ENCODE data around the gene RNF220.
A peak's percentile ranks its signal among the peaks of the same experiment; 100 is the strongest.

RNF220 gene

GRCh38 chr1:44411861-44412260, 6.8 kb downstream of the RNF220 start:
- no peak overlapping the region for H3K4me3 Mint-ChIP-seq
- peaks cover 9% of the 10 kb centered on the region for H3K36me3 Mint-ChIP-seq (ENCODE audit: insufficient read depth)
- peaks cover 5% of the 10 kb centered on the region for H3K27me3 Mint-ChIP-seq
- H3K27ac Mint-ChIP-seq (ENCODE audit: low read depth) = no peak overlapping the region
- peaks cover 5% of the 10 kb centered on the region for H3K4me1 Mint-ChIP-seq
- no peaks in the 10 kb centered on the region for H3K9me3 Mint-ChIP-seq
- ATAC-seq (replicated peaks; ENCODE audit: extremely low read depth, poor library complexity, severe bottlenecking) = no peak
- no peak for DNase-seq (ENCODE audit: low spot score in 2 of 2)

DNA sequence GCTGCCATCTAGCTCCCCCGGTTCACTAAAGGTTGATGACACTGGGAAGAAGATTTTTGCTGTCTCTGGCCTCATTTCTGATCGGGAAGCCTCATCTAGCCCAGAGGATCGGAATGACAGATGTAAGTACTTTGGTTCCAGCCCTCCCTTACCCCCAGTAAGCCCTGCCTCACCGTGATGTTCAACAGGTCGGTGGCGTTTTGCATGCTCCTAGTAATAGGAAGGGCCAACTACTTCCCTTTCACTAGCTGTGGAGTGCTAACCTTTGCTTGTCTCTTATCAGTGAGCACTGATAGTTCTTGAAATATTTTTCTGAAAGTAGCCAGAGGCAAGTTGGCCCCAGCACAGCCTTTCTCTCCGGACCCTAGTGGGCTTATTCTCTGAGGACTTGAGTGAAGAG, 7.5 kb downstream of the RNF220 start:
- DNase-seq (ENCODE audit: low spot score in 2 of 2) (no peak), ATAC-seq (replicated peaks; ENCODE audit: extremely low read depth, poor library complexity, severe bottlenecking) (no peak)
- no peak overlapping the region for H3K27ac Mint-ChIP-seq (ENCODE audit: low read depth)
- peaks cover 5% of the 10 kb centered on the region for H3K4me1 Mint-ChIP-seq
- no peak overlapping the region for H3K4me3 Mint-ChIP-seq
- peaks cover 10% of the 10 kb centered on the region for H3K36me3 Mint-ChIP-seq (ENCODE audit: insufficient read depth)
- H3K9me3 Mint-ChIP-seq = no peaks in the 10 kb centered on the region
- H3K27me3 Mint-ChIP-seq = no peaks in the 10 kb centered on the region

DNA sequence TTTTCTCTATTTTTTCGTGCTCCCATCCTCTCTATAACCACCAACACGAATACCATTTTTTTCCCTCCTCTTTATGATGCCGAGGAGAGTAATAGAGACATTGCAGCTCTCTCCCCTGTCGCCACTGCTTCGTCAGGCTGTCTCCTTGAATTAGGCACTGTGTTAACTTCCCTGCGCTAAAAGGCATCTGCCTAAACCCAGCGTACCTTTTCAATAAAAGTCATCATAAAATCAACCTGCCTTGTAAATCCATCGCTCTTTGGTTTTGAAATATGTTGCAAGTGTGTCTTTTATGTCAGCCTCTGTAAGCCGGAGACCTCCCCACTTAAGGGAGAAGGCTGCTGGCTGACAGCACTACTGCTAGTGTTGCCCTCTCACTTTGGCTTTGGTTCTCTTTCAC, 8.7 kb downstream of the RNF220 start:
- Mint-ChIP-seq H3K9me3 (no peaks in the 10 kb centered on the region), H3K36me3 (ENCODE audit: insufficient read depth) (peaks cover 6% of the 10 kb centered on the region), H3K4me3 (no peak overlapping the region), H3K4me1 (no peaks in the 10 kb centered on the region), H3K27ac (ENCODE audit: low read depth) (no peak overlapping the region), H3K27me3 (no peaks in the 10 kb centered on the region)
- ATAC-seq (replicated peaks; ENCODE audit: extremely low read depth, poor library complexity, severe bottlenecking) = no peak
- DNase-seq (ENCODE audit: low spot score in 2 of 2) = no peak

GRCh38 chr1:44415013-44415412, 10.0 kb downstream of the RNF220 start:
- H3K27me3 Mint-ChIP-seq = peaks cover 10% of the 10 kb centered on the region
- H3K4me1 Mint-ChIP-seq = no peaks in the 10 kb centered on the region
- H3K27ac Mint-ChIP-seq (ENCODE audit: low read depth) = no peak overlapping the region
- H3K4me3 Mint-ChIP-seq = no peak overlapping the region
- H3K36me3 Mint-ChIP-seq (ENCODE audit: insufficient read depth) = peaks cover 1% of the 10 kb centered on the region
- H3K9me3 Mint-ChIP-seq = no peaks in the 10 kb centered on the region
- DNase-seq (ENCODE audit: low spot score in 2 of 2) = no peak
- no peak for ATAC-seq (replicated peaks; ENCODE audit: extremely low read depth, poor library complexity, severe bottlenecking)

DNA sequence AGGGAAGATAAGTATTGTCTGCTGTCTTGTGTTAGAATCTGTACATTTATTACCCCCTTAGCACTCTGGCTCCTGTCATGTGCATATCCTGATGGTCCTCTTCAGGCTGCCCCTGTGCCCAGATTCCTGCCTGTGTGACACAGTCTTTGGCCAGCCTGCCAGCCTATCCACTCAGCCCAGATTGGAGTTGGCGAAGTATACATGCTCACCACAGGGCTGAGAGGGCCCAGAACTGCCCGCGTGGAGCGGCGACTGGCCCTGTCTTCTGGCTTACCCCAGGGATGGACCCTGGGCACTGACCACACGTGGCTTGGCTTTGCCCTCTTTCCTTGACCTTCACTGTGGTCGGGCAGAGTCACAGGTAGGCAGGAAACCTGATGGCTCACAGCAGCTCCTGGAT, 11.4 kb downstream of the RNF220 start:
- H3K27me3 Mint-ChIP-seq = peaks cover 24% of the 10 kb centered on the region
- ATAC-seq (replicated peaks; ENCODE audit: extremely low read depth, poor library complexity, severe bottlenecking) (no peak), DNase-seq (ENCODE audit: low spot score in 2 of 2) (no peak)
- no peak overlapping the region for H3K27ac Mint-ChIP-seq (ENCODE audit: low read depth)
- no peak overlapping the region for H3K4me3 Mint-ChIP-seq
- H3K9me3 Mint-ChIP-seq = no peaks in the 10 kb centered on the region
- H3K36me3 Mint-ChIP-seq (ENCODE audit: insufficient read depth) = peaks cover 1% of the 10 kb centered on the region
- no peaks in the 10 kb centered on the region for H3K4me1 Mint-ChIP-seq

DNA sequence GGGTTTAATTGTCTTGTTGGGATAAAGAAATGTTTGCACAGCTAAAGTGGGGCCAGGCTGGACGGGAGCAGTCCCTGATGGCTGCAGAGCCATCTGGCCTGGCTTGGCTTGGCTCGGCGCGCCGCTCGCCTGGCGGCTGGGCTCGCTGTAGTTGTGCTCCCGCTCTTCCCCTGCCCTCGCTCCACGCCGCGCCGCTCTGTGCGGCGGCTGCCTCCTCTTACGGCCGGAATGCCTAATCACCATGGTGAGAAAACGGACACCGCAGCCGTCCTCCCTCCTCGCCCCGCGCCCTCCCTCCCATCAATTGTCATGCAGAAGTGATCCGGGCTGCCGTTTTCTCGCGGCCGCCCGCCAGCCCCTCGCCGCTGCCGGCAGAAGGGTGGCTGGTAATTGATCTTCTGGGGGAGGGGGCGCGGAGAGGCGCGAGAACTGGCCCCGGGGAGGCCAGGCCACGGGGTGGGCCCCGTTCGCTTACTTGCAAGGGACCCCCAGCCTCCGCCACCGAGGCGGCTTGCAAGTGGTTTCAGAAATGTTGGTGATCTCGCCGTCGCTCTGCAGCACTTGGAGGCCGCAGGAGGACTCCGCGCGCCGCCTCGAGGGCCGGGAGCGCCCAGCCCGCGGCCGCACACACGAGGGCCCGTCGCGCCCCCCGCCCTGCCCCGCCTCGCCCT, 12.4 kb downstream of the RNF220 start:
- Mint-ChIP-seq H3K27ac (ENCODE audit: low read depth) (no peak overlapping the region), H3K9me3 (no peaks in the 10 kb centered on the region), H3K4me1 (no peaks in the 10 kb centered on the region), H3K4me3 (peak overlapping the region; percentile 22), H3K27me3 (peaks cover 35% of the 10 kb centered on the region), H3K36me3 (ENCODE audit: insufficient read depth) (peaks cover 1% of the 10 kb centered on the region)
- DNase-seq (ENCODE audit: low spot score in 2 of 2) (no peak), ATAC-seq (replicated peaks; ENCODE audit: extremely low read depth, poor library complexity, severe bottlenecking) (peak; percentile 28)

DNA sequence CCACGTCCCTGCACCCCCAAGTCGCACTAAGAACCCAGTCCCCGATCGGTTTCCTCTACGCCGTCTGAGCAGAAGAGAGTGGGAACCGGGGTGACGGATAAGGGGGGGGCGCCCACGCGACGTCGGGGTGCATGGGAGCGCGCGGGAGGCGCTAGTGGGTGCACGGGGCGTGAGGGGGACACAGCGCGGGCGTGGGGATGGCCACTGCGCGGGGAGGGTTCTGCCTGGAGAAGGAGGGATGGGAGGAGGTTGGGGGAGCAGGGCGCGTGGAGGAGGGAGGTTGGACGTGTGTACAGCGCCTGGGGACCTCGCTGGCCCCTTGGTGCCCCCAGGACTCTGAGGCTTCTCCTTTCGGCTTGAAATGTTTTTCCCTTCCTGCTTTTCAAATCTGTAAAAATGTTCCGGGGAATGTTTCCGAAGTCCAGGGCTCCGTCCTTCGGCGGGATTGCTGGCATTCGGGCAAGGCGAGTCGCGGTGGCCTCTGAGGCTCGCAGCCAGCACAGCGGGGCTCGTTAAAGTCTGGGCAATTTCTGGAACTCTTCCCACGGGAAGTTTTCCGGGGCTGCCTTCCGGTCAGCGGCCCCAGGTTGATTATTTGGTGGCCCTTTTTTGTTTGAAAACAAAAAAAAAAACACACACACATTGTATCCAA, 13.1 kb downstream of the RNF220 start:
- H3K27ac Mint-ChIP-seq (ENCODE audit: low read depth) = no peak overlapping the region
- no peaks in the 10 kb centered on the region for H3K4me1 Mint-ChIP-seq
- peak; percentile 32 for ATAC-seq (replicated peaks; ENCODE audit: extremely low read depth, poor library complexity, severe bottlenecking)
- H3K4me3 Mint-ChIP-seq = peak overlapping the region; percentile 22
- H3K36me3 Mint-ChIP-seq (ENCODE audit: insufficient read depth) = peaks cover 1% of the 10 kb centered on the region
- H3K9me3 Mint-ChIP-seq = no peaks in the 10 kb centered on the region
- DNase-seq (ENCODE audit: low spot score in 2 of 2) = no peak
- peaks cover 42% of the 10 kb centered on the region for H3K27me3 Mint-ChIP-seq

DNA sequence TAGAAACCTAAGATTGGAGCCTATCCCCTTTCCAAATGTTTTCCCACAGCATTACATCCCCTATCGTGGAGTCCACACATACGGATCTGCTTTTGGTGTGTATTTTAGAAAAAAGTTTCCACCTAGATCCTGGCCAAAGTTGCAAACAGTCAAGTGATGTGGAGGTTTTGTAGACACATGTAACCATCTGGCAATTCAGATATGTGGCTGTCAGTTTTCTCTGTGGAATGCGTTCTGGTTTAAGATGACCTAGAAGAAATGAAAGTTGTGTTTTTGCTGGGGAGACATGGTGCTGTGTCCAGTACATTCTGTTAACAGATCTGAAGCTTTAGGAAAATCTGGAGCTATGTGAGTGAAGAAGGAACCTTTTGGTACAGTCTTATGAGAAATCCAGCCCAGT, 14.8 kb downstream of the RNF220 start:
- Mint-ChIP-seq H3K4me1 (no peaks in the 10 kb centered on the region), H3K27ac (ENCODE audit: low read depth) (no peak overlapping the region), H3K27me3 (peaks cover 59% of the 10 kb centered on the region), H3K36me3 (ENCODE audit: insufficient read depth) (peaks cover 1% of the 10 kb centered on the region), H3K4me3 (no peak overlapping the region), H3K9me3 (no peaks in the 10 kb centered on the region)
- ATAC-seq (replicated peaks; ENCODE audit: extremely low read depth, poor library complexity, severe bottlenecking) (no peak), DNase-seq (ENCODE audit: low spot score in 2 of 2) (no peak)

GRCh38 chr1:44420535-44420934, 15.5 kb downstream of the RNF220 start:
- Mint-ChIP-seq H3K27me3 (peaks cover 66% of the 10 kb centered on the region), H3K36me3 (ENCODE audit: insufficient read depth) (peaks cover 1% of the 10 kb centered on the region), H3K4me3 (no peak overlapping the region), H3K27ac (ENCODE audit: low read depth) (no peak overlapping the region), H3K4me1 (no peaks in the 10 kb centered on the region), H3K9me3 (no peaks in the 10 kb centered on the region)
- DNase-seq (ENCODE audit: low spot score in 2 of 2) = no peak
- no peak for ATAC-seq (replicated peaks; ENCODE audit: extremely low read depth, poor library complexity, severe bottlenecking)

DNA sequence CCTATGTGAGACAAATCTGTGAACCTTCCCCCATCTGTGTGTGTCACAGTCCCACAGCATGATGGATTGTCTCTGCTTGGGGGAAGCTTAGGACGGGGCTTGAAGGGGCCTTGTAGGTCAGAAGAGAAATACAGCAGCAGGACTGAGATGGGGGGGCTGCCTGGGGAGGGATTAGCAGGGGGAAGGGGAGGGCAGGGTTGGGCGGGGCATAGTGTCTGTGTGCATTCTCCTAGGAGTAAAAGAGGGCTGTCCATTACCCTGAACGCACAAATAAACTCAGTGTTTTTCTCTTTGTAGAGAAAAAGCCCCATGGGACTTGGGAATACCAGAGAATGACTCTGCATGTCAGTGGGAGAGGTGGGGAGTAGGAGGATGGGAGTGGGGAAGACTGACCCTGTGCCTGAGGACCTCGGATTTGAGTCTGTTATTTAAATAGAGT, 16.4 kb downstream of the RNF220 start:
- Mint-ChIP-seq H3K4me3 (no peak overlapping the region), H3K36me3 (ENCODE audit: insufficient read depth) (peaks cover 1% of the 10 kb centered on the region), H3K27ac (ENCODE audit: low read depth) (no peak overlapping the region), H3K9me3 (no peaks in the 10 kb centered on the region), H3K4me1 (no peaks in the 10 kb centered on the region), H3K27me3 (peaks cover 73% of the 10 kb centered on the region)
- ATAC-seq (replicated peaks; ENCODE audit: extremely low read depth, poor library complexity, severe bottlenecking) (no peak), DNase-seq (ENCODE audit: low spot score in 2 of 2) (no peak)

DNA sequence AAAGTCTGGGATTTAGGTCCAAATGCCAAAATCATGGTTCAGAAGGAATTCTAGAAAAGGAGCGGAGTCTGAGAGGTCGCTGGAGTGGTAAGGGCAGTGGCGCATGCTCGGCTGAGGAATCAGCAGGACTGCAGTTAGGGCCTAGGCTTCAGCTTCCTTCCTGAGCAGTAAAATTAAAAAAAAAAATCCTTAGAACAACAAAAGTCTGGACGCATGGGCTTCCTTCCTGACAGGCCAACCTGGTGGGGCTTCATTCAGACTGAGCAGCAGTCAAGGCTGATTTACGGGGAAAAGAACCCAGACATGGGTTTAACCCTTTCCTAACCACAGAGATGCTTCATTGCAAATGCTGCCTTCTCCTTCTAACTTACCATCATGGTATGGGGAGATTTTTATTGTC, 17.1 kb downstream of the RNF220 start:
- no peak overlapping the region for H3K27ac Mint-ChIP-seq (ENCODE audit: low read depth)
- no peaks in the 10 kb centered on the region for H3K9me3 Mint-ChIP-seq
- no peaks in the 10 kb centered on the region for H3K4me1 Mint-ChIP-seq
- no peak overlapping the region for H3K4me3 Mint-ChIP-seq
- H3K36me3 Mint-ChIP-seq (ENCODE audit: insufficient read depth) = peaks cover under 1% of the 10 kb centered on the region
- ATAC-seq (replicated peaks; ENCODE audit: extremely low read depth, poor library complexity, severe bottlenecking) = no peak
- DNase-seq (ENCODE audit: low spot score in 2 of 2) = no peak
- peaks cover 80% of the 10 kb centered on the region for H3K27me3 Mint-ChIP-seq

- no peaks in the 10 kb centered on the region for H3K36me3 Mint-ChIP-seq (ENCODE audit: insufficient read depth)
- no peaks in the 10 kb centered on the region for H3K9me3 Mint-ChIP-seq
- H3K27me3 Mint-ChIP-seq = peaks cover 97% of the 10 kb centered on the region
- no peak overlapping the region for H3K27ac Mint-ChIP-seq (ENCODE audit: low read depth)
- DNase-seq (ENCODE audit: low spot score in 2 of 2) (no peak), ATAC-seq (replicated peaks; ENCODE audit: extremely low read depth, poor library complexity, severe bottlenecking) (no peak)
- no peak overlapping the region for H3K4me3 Mint-ChIP-seq
- no peaks in the 10 kb centered on the region for H3K4me1 Mint-ChIP-seq
Observed at GRCh38 chr1:44423591-44424537, 18.8 kb downstream of the RNF220 start.
